HCT116 (cell line): Measurements from ENCODE around the gene ARHGAP9. TPM values are rescaled to one million over a fixed set of nuclear protein-coding genes. Genes with fewer than 3 reads are reported as not detected.

Experiments
- ATAC-seq: fragments of 200-7000 bp; cut with Tn5 transposase; 2 replicates; pipeline ENCODE4 v1.9.1; 2020; ENCODE audit warnings: mild to moderate bottlenecking, moderate library complexity
- BruUV-seq: library from RNA; stranded (reverse); fragments of 400-500 nt; replicated peaks from 2 replicates; lab custom pipeline; 2021; lab: Mats Ljungman, UMichigan
- CTCF ChIA-PET: fragments of 300-600 bp; sonication (Branson Sonifier 250); formaldehyde crosslinking; loops from one replicate; lab custom pipeline; 2021; ENCODE audit warnings: antibody characterized with exemption; lab: Charles Lee
- POLR2A ChIA-PET: fragments of 300-600, 350-600 bp; sonication (Branson Sonifier 250); formaldehyde crosslinking; loops from one replicate; lab custom pipeline; 2021; ENCODE audit warnings: antibody characterized with exemption; lab: Charles Lee
- RAD21 ChIA-PET, 2 experiments: fragments of 300-600 bp; sonication (Branson Sonifier 250); formaldehyde crosslinking; loops; one replicate each; lab custom pipeline; 2023; ENCODE audit warnings: low total read pairs in 2 of 2; ENCODE audit not compliant: uncharacterized antibody in 2 of 2, unreplicated experiment in 2 of 2, low non-redundant PET in 1 of 2; lab: Charles Lee
- DNase-seq: peaks from one replicate; pipeline ENCODE4 v3.0.0-alpha.2; 2010; ENCODE audit warnings: low read depth, low spot score
- H2AFZ ChIP-seq: fragments of 200-600 bp; shearing (Covaris generic), sonication (generic); 2 replicates; pipeline ENCODE4 v1.6.1; 2017; ENCODE audit warnings: low read depth, mixed run types, mixed read lengths, antibody characterized with exemption, low read length; ENCODE audit not compliant: poor library complexity, severe bottlenecking
- H3K27ac ChIP-seq: 2 replicates; pipeline ENCODE4 v1.5.1; 2012; ENCODE audit warnings: low read depth, low read length
- H3K27me3 ChIP-seq: fragments of 200-600 bp; sonication (generic); 2 replicates; pipeline ENCODE4 v1.6.1; 2016; ENCODE audit warnings: mixed run types, low read length, mixed read lengths; ENCODE audit not compliant: insufficient read depth
- H3K36me3 ChIP-seq, 2 experiments: fragments of 200-500 bp in 1 of 2; fragments of 200-600 bp in 1 of 2; sonication (Bioruptor generic) in 1 of 2; sonication (generic) in 1 of 2; 2 replicates each; pipeline versions ENCODE4 v1.5.1 to v1.6.1; 2014 to 2016; ENCODE audit warnings: low read length in 2 of 2, inconsistent platforms in 1 of 2, mixed read lengths in 1 of 2, mixed run types in 1 of 2; ENCODE audit not compliant: insufficient read depth in 2 of 2, control insufficient read depth in 1 of 2
- H3K4me1 ChIP-seq, 2 experiments: fragments of 200-600 bp in 1 of 2; sonication (generic) in 1 of 2; 2 replicates each; pipeline versions ENCODE4 v1.5.1 to v1.6.1; 2012 to 2017; ENCODE audit warnings: low read length in 2 of 2, inconsistent platforms in 1 of 2, mild to moderate bottlenecking in 1 of 2, mixed read lengths in 1 of 2, mixed run types in 1 of 2, moderate library complexity in 1 of 2; ENCODE audit not compliant: insufficient read depth in 2 of 2, control insufficient read depth in 1 of 2
- H3K4me2 ChIP-seq: fragments of 200-600 bp; sonication (generic); 2 replicates; pipeline ENCODE4 v1.6.1; 2017; ENCODE audit warnings: mixed run types, low read length, mixed read lengths
- H3K4me3 ChIP-seq, 2 experiments: fragments of 200-600 bp in 1 of 2; sonication (generic) in 1 of 2; replicated peaks in 1 of 2; 2 replicates each; pipeline ENCODE4 v1.5.1; 2011 to 2016; ENCODE audit warnings: low read length in 2 of 2, control low read depth in 1 of 2, low read depth in 1 of 2, mild to moderate bottlenecking in 1 of 2, mixed read lengths in 1 of 2, mixed run types in 1 of 2
- H3K79me2 ChIP-seq: fragments of 200-600 bp; sonication (generic); 2 replicates; pipeline ENCODE4 v1.6.1; 2017; ENCODE audit warnings: mild to moderate bottlenecking, mixed run types, low read length, moderate library complexity, mixed read lengths; ENCODE audit not compliant: insufficient read depth
- H3K9ac ChIP-seq: fragments of 200-600 bp; sonication (generic); 2 replicates; pipeline ENCODE4 v1.6.1; 2016; ENCODE audit warnings: low read length, mixed read lengths
- H3K9me2 ChIP-seq: fragments of 200-600 bp; sonication (generic), shearing (Covaris generic); 2 replicates; pipeline ENCODE4 v1.6.1; 2017; ENCODE audit warnings: mixed run types, mild to moderate bottlenecking, moderate library complexity; ENCODE audit not compliant: insufficient read depth
- H3K9me3 ChIP-seq, 2 experiments: fragments of 200-500 bp in 1 of 2; fragments of 200-600 bp in 1 of 2; sonication (Bioruptor generic) in 1 of 2; sonication (generic) in 1 of 2; 2 replicates each; pipeline ENCODE4 v1.6.1; 2014 to 2017; ENCODE audit warnings: low read length in 2 of 2, mixed read lengths in 2 of 2, inconsistent platforms in 1 of 2, low read depth in 1 of 2, mild to moderate bottlenecking in 1 of 2, mixed run types in 1 of 2, moderate library complexity in 1 of 2; ENCODE audit not compliant: control insufficient read depth in 1 of 2, insufficient read depth in 1 of 2
- H4K20me1 ChIP-seq: fragments of 200-600 bp; sonication (generic), shearing (Covaris generic); 2 replicates; pipeline ENCODE4 v1.6.1; 2017; ENCODE audit warnings: mixed run types, mild to moderate bottlenecking, moderate library complexity; ENCODE audit not compliant: insufficient read depth
- CEBPB ChIP-seq: IDR thresholded peaks from 2 replicates; pipeline ENCODE4 v1.6.1; 2012; ENCODE audit warnings: low read depth
- EGR1 ChIP-seq: IDR thresholded peaks from 2 replicates; pipeline ENCODE4 v1.6.1; 2012; ENCODE audit warnings: low read depth
- ELF1 ChIP-seq: IDR thresholded peaks from 2 replicates; pipeline ENCODE4 v1.6.1; 2012; ENCODE audit warnings: low read depth, borderline replicate concordance
- EZH2 ChIP-seq: fragments of 200-600 bp; sonication (generic); IDR thresholded peaks from 2 replicates; pipeline ENCODE4 v1.6.1; 2017; ENCODE audit warnings: antibody characterized with exemption, mixed run types
- EZH2phosphoT487 ChIP-seq: fragments of 200-600 bp; IDR thresholded peaks from 2 replicates; pipeline ENCODE4 v1.6.1; 2018; ENCODE audit warnings: antibody characterized with exemption, borderline replicate concordance
- JUND ChIP-seq: IDR thresholded peaks from 2 replicates; pipeline ENCODE4 v1.6.1; 2012
- POLR2A ChIP-seq: IDR thresholded peaks from 2 replicates; pipeline ENCODE4 v1.7.0; 2011; ENCODE audit warnings: borderline replicate concordance; ENCODE audit not compliant: insufficient read depth, insufficient read length; ENCODE audit errors: extremely low read depth
- POLR2AphosphoS5 ChIP-seq: IDR thresholded peaks from 2 replicates; pipeline ENCODE4 v1.6.1; 2011; ENCODE audit warnings: mild to moderate bottlenecking, low read depth, low read length, moderate library complexity
- RAD21 ChIP-seq: IDR thresholded peaks from 2 replicates; pipeline ENCODE4 v1.6.1; 2012; ENCODE audit warnings: low read depth, mild to moderate bottlenecking
- SIN3A ChIP-seq: IDR thresholded peaks from 2 replicates; pipeline ENCODE4 v1.6.1; 2012; ENCODE audit warnings: low read depth
- SP1 ChIP-seq: IDR thresholded peaks from 2 replicates; pipeline ENCODE4 v1.6.1; 2012; ENCODE audit warnings: low read depth
- SRF ChIP-seq: IDR thresholded peaks from 2 replicates; pipeline ENCODE4 v1.6.1; 2012; ENCODE audit warnings: low read depth
- TCF7L2 ChIP-seq: IDR thresholded peaks from 2 replicates; pipeline ENCODE4 v1.7.0; 2011; ENCODE audit warnings: borderline replicate concordance, inconsistent platforms; ENCODE audit not compliant: insufficient read depth, insufficient read length; ENCODE audit errors: extremely low read depth
- YY1 ChIP-seq: IDR thresholded peaks from 2 replicates; pipeline ENCODE4 v1.6.1; 2011; ENCODE audit warnings: low read length, low read depth, moderate library complexity, mild to moderate bottlenecking; ENCODE audit not compliant: insufficient replicate concordance; ENCODE audit errors: extremely low read depth
- ZNF274 ChIP-seq: fragments of 200-500 bp; sonication (Bioruptor generic); IDR thresholded peaks from 2 replicates; pipeline ENCODE4 v1.6.1; 2014; ENCODE audit warnings: mild to moderate bottlenecking, low read depth, low read length, inconsistent platforms
- intact Hi-C: fragments of 100-400 bp; cut with micrococcal nuclease; formaldehyde crosslinking; loops from 2 replicates; pipeline ENCODE4 v1.10.0; 2022
- total RNA-seq: library from RNA; stranded (reverse); gene quantifications from one replicate; pipeline ENCODE4 v1.2.1, GENCODE V29; 2021; ENCODE audit not compliant: unreplicated experiment
- TF ChIP-seq, protein P1 (sequence below): IDR thresholded peaks from 2 replicates; pipeline ENCODE4 v1.6.1; 2011; ENCODE audit warnings: mild to moderate bottlenecking, low read length, moderate library complexity; ENCODE audit not compliant: insufficient replicate concordance; ENCODE audit errors: extremely low read depth
- TF ChIP-seq, protein P2 (sequence below): IDR thresholded peaks from 2 replicates; pipeline ENCODE4 v1.6.1; 2012
- TF ChIP-seq, protein P3 (sequence below), 3 experiments: fragments of 200-600 bp in 1 of 3; sonication (generic) in 1 of 3; IDR thresholded peaks in 2 of 3; conservative IDR thresholded peaks in 1 of 3; 2 replicates each; pipeline ENCODE4 v1.5.1; 2012 to 2017; ENCODE audit warnings: low read depth in 2 of 3, low read length in 2 of 3, antibody characterized with exemption in 1 of 3, borderline replicate concordance in 1 of 3, control low read depth in 1 of 3, mild to moderate bottlenecking in 1 of 3, mixed read lengths in 1 of 3, mixed run types in 1 of 3, moderate library complexity in 1 of 3; ENCODE audit not compliant: insufficient read depth in 1 of 3
- TF ChIP-seq, protein P4 (sequence below): IDR thresholded peaks from 2 replicates; pipeline ENCODE4 v1.6.1; 2012; ENCODE audit warnings: low read depth

The ARHGAP9 gene
- total RNA-seq, 1 experiment from 2014 or later, result 0.84 TPM

DNA sequence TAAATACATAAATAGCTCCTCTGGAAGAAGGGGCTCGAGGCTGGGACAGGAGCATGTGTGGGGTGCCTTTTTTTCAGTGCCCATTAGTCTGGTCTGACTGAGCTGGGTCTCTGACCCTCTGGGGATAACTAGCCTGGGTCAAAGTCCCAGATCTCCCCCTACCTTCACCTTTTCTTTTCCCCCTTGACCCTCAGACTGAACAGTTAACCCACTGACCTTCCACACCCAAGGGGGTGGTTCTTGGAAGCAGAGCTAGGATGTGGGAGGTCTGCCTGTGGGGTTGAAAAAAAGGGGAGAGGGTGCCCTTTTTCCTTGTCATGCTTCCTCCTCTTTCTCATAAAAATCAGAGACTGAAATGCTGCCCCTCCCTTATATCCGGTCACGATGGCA, 21.0 kb downstream of the ARHGAP9 start:
- H3K27ac ChIP-seq, result peak overlapping the region; percentile 65
- intact Hi-C loops, result loop anchor here (2.0 kb wide), 1 partner anchor 28 kb away; no protein-coding TSS in a partner anchor
- RAD21 ChIA-PET, result interaction anchor here in 1 of 2 experiments (0.6 kb wide), 1 partner anchor 16 kb away, joined by 3 read pairs; no protein-coding TSS in a partner anchor
- H3K79me2 ChIP-seq, result no peaks in the 10 kb centered on the region
- no peaks in the 10 kb centered on the region for H3K9me2 ChIP-seq
- peak overlapping the region; percentile 57; the same call in 1 of the 2 replicates for H3K9ac ChIP-seq
- no peak for TF ChIP-seq JUND
- no peak for TF ChIP-seq YY1
- TF ChIP-seq EZH2, result no peak
- TF ChIP-seq POLR2AphosphoS5, result no peak
- TF ChIP-seq CEBPB, result no peak
- TF ChIP-seq EGR1, result no peak
- TF ChIP-seq EZH2phosphoT487, result no peak
- no peak for TF ChIP-seq SRF
- no peak for TF ChIP-seq ZNF274
- TF ChIP-seq, protein P1, sequence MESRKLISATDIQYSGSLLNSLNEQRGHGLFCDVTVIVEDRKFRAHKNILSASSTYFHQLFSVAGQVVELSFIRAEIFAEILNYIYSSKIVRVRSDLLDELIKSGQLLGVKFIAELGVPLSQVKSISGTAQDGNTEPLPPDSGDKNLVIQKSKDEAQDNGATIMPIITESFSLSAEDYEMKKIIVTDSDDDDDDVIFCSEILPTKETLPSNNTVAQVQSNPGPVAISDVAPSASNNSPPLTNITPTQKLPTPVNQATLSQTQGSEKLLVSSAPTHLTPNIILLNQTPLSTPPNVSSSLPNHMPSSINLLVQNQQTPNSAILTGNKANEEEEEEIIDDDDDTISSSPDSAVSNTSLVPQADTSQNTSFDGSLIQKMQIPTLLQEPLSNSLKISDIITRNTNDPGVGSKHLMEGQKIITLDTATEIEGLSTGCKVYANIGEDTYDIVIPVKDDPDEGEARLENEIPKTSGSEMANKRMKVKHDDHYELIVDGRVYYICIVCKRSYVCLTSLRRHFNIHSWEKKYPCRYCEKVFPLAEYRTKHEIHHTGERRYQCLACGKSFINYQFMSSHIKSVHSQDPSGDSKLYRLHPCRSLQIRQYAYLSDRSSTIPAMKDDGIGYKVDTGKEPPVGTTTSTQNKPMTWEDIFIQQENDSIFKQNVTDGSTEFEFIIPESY, result no peak
- TF ChIP-seq RAD21, result no peak
- no peak for TF ChIP-seq POLR2A
- no peak for TF ChIP-seq ELF1
- no peak for TF ChIP-seq TCF7L2
- no peak for TF ChIP-seq SIN3A
- TF ChIP-seq, protein P2, sequence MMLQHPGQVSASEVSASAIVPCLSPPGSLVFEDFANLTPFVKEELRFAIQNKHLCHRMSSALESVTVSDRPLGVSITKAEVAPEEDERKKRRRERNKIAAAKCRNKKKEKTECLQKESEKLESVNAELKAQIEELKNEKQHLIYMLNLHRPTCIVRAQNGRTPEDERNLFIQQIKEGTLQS, result no peak
- TF ChIP-seq SP1, result no peak
- TF ChIP-seq, protein P3, sequence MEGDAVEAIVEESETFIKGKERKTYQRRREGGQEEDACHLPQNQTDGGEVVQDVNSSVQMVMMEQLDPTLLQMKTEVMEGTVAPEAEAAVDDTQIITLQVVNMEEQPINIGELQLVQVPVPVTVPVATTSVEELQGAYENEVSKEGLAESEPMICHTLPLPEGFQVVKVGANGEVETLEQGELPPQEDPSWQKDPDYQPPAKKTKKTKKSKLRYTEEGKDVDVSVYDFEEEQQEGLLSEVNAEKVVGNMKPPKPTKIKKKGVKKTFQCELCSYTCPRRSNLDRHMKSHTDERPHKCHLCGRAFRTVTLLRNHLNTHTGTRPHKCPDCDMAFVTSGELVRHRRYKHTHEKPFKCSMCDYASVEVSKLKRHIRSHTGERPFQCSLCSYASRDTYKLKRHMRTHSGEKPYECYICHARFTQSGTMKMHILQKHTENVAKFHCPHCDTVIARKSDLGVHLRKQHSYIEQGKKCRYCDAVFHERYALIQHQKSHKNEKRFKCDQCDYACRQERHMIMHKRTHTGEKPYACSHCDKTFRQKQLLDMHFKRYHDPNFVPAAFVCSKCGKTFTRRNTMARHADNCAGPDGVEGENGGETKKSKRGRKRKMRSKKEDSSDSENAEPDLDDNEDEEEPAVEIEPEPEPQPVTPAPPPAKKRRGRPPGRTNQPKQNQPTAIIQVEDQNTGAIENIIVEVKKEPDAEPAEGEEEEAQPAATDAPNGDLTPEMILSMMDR (IDR thresholded peaks at IDR 0.05 in 2 of 3, conservative IDR thresholded peaks at IDR 0.05 in 1 of 3; ENCODE audit: borderline replicate concordance in 1 of 3, insufficient read depth in 1 of 3, low read depth in 2 of 3, low read length in 2 of 3), result no peak
- TF ChIP-seq, protein P4, sequence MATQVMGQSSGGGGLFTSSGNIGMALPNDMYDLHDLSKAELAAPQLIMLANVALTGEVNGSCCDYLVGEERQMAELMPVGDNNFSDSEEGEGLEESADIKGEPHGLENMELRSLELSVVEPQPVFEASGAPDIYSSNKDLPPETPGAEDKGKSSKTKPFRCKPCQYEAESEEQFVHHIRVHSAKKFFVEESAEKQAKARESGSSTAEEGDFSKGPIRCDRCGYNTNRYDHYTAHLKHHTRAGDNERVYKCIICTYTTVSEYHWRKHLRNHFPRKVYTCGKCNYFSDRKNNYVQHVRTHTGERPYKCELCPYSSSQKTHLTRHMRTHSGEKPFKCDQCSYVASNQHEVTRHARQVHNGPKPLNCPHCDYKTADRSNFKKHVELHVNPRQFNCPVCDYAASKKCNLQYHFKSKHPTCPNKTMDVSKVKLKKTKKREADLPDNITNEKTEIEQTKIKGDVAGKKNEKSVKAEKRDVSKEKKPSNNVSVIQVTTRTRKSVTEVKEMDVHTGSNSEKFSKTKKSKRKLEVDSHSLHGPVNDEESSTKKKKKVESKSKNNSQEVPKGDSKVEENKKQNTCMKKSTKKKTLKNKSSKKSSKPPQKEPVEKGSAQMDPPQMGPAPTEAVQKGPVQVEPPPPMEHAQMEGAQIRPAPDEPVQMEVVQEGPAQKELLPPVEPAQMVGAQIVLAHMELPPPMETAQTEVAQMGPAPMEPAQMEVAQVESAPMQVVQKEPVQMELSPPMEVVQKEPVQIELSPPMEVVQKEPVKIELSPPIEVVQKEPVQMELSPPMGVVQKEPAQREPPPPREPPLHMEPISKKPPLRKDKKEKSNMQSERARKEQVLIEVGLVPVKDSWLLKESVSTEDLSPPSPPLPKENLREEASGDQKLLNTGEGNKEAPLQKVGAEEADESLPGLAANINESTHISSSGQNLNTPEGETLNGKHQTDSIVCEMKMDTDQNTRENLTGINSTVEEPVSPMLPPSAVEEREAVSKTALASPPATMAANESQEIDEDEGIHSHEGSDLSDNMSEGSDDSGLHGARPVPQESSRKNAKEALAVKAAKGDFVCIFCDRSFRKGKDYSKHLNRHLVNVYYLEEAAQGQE, result no peak
- TF ChIP-seq, all 23 proteins: peak for 0
- peak overlapping the region; percentile 75 for H3K4me3 ChIP-seq
- no peaks in the 10 kb centered on the region for H3K36me3 ChIP-seq
- BruUV-seq, result TSS peak; percentile 65
- H4K20me1 ChIP-seq, result no peaks in the 10 kb centered on the region
- H3K27me3 ChIP-seq, result no peaks in the 10 kb centered on the region
- H2AFZ ChIP-seq, result peak overlapping the region; percentile 94
- no peak for ATAC-seq
- H3K4me2 ChIP-seq, result peak overlapping the region; percentile 99
- no peaks in the 10 kb centered on the region for H3K9me3 ChIP-seq
- POLR2A ChIA-PET, result interaction anchor here (1.0 to 1.7 kb wide), 2 partner anchors 10 to 245 kb away, joined by 4 to 6 read pairs; no protein-coding TSS in a partner anchor
- peaks cover 38 to 68% of the 10 kb centered on the region in 2 experiments for H3K4me1 ChIP-seq
- DNase-seq, result no peak
- CTCF ChIA-PET, result interaction anchor here (0.6 to 1.7 kb wide), 15 partner anchors 8 to 389 kb away, joined by 3 to 11 read pairs (median 4); partner anchors contain the start of genes DCTN2, LRP1 and SHMT2
